OCI-LY7 (cell line): Measurements from ENCODE around the gene FAM240B.

Experiments used
- CTCF ChIP-seq: fragments of 200-600 bp; sonication (generic); conservative IDR thresholded peaks from 2 replicates; pipeline ENCODE4 v1.5.1; 2014; ENCODE audit warnings: mild to moderate bottlenecking, antibody characterized with exemption, low read length, moderate library complexity, mixed read lengths
- EZH2phosphoT487 ChIP-seq: fragments of 200-600 bp; sonication (generic); IDR thresholded peaks from 2 replicates; pipeline ENCODE4 v1.6.1; 2018; ENCODE audit warnings: low read depth, borderline replicate concordance, mild to moderate bottlenecking, mixed run types, antibody characterized with exemption, low read length, moderate library complexity, mixed read lengths

DNA sequence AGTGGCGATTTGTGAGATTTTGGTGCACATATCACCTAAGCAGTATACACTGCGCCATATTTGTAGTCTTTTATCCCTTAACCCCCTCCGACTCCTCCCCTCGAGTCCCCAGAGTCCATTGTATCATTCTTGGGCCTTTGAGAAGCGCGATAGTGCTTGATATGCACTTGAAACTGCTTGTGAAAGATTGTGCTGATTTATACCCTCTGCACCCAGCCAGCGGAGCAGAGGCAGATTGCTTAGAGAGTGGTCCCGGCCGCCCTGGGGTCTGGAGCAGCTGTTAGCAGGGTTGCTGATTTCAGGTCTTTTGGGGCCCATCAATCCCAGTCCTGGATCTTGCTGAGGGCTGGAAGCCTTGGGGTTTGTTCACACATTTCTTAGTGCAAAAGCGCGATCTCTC lies 13.0 kb upstream of the FAM240B start:
- TF ChIP-seq CTCF (no peak), EZH2phosphoT487 (no peak)
